ENCODE data around the gene PBX3.

DNA sequence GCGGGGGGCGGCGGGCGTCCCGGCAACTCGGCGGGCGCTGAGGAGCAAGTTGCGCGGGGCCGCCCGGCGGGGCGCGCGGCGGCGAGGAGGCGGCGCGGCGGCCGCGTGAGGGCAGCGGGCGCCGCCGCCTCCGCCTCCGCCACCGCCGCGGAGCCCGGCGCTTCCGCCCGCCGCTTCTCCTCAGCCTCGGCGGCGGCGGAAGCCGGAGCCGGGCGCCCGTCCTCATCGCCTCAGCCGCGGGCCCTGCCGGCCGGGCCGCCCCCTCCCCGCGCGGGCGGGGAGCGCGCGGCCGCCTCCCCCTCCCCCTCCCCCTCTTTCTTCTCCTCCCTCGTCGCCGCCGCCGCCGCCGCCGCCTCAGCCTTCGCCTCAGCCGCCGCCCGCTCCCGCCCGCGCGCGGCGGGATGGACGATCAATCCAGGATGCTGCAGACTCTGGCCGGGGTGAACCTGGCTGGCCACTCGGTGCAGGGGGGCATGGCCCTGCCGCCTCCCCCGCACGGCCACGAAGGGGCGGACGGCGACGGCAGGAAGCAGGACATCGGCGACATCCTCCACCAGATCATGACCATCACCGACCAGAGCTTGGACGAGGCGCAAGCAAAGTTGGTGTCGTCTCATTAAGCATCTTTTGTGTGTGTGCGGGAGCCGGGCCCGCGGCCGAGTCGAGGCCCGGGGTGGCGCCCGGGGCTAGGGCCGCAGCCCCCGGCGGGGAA, at the start of gene PBX3:
- TF ChIP-seq, protein P1, sequence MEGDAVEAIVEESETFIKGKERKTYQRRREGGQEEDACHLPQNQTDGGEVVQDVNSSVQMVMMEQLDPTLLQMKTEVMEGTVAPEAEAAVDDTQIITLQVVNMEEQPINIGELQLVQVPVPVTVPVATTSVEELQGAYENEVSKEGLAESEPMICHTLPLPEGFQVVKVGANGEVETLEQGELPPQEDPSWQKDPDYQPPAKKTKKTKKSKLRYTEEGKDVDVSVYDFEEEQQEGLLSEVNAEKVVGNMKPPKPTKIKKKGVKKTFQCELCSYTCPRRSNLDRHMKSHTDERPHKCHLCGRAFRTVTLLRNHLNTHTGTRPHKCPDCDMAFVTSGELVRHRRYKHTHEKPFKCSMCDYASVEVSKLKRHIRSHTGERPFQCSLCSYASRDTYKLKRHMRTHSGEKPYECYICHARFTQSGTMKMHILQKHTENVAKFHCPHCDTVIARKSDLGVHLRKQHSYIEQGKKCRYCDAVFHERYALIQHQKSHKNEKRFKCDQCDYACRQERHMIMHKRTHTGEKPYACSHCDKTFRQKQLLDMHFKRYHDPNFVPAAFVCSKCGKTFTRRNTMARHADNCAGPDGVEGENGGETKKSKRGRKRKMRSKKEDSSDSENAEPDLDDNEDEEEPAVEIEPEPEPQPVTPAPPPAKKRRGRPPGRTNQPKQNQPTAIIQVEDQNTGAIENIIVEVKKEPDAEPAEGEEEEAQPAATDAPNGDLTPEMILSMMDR (IDR thresholded peaks at IDR 0.05): no peak
- TF ChIP-seq POLR2A (IDR thresholded peaks at IDR 0.05): peak in 1 of 2 donors; percentile 4
